GM12873 (cell line): ENCODE data around the gene SPG11.

Experiments
- TF ChIP-seq, protein P1 (sequence below): IDR thresholded peaks from 2 replicates; pipeline ENCODE4 v1.5.1; 2012; ENCODE audit warnings: low read depth, mild to moderate bottlenecking, moderate library complexity, low read length, control low read depth; ENCODE audit not compliant: insufficient read depth; ENCODE audit errors: missing control alignments

The SPG11 gene

GRCh38 chr15:44682211-44682610, 18.7 kb upstream of the SPG11 start:
- TF ChIP-seq, protein P1, sequence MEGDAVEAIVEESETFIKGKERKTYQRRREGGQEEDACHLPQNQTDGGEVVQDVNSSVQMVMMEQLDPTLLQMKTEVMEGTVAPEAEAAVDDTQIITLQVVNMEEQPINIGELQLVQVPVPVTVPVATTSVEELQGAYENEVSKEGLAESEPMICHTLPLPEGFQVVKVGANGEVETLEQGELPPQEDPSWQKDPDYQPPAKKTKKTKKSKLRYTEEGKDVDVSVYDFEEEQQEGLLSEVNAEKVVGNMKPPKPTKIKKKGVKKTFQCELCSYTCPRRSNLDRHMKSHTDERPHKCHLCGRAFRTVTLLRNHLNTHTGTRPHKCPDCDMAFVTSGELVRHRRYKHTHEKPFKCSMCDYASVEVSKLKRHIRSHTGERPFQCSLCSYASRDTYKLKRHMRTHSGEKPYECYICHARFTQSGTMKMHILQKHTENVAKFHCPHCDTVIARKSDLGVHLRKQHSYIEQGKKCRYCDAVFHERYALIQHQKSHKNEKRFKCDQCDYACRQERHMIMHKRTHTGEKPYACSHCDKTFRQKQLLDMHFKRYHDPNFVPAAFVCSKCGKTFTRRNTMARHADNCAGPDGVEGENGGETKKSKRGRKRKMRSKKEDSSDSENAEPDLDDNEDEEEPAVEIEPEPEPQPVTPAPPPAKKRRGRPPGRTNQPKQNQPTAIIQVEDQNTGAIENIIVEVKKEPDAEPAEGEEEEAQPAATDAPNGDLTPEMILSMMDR, result no peak

- TF ChIP-seq, protein P1, result no peak
These were observed 13.2 kb upstream of the SPG11 start for GRCh38 chr15:44676676-44677075.

- TF ChIP-seq, protein P1, result no peak
These were observed 12.4 kb upstream of the SPG11 start for GRCh38 chr15:44675911-44676310.

DNA sequence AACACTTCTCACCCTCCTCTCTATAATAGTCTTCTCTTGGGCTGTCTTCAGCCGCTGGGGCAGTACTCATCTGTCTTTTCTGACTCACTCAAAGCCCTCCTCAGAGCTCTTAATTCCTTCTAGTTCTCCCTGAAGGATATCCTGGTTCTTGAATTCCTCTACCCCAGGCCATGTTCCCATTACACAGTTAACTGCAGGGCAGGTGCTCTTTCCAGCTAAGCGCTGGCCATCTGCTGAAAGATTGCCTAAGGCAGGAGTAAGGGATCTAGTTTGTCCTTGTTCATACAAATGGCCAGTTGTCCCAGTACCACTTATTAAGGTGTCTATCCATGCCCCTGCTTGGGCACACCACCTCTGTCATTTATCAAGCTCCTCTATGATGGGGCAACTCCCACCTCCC, 10.2 kb upstream of the SPG11 start:
- TF ChIP-seq, protein P1, result no peak

GRCh38 chr15:44670087-44670950, 6.9 kb upstream of the SPG11 start:
- TF ChIP-seq, protein P1, result no peak

DNA sequence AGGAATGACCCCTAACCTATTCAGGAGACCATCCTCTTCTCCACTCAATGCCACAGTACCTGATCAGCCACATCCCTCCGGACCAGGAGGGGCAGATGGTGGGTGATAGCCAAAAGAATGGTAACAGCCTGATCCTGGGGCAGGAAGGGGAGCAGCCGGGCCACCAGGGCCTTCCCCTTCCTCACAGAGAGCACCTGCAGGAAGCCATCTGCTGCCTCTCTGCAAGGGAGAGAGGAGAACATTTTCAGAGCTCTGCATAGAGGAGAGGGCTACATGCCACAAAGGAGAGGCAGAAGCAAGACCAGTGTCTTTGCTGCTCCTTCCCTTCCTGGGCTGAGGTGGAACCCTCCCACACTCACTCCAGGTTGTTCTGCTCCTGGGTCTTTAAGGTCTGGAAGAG, 5.5 kb upstream of the SPG11 start:
- TF ChIP-seq, protein P1, result no peak

GRCh38 chr15:44667039-44667360, 3.5 kb upstream of the SPG11 start:
- TF ChIP-seq, protein P1, result no peak
